Measurements from ENCODE around the gene RSPH1.
A peak's percentile ranks its signal among the peaks of the same experiment; 100 is the strongest.

Gene RSPH1

GRCh38 chr21:42484966-42485365 lies 11.1 kb downstream of the RSPH1 start:
- Histone ChIP-seq H4K20me1 (ENCODE audit: insufficient read depth, low read length, poor library complexity, severe bottlenecking) (no peaks in the 10 kb centered on the region), H3K9me2 (replicated peaks; ENCODE audit: low read depth, low read length) (no peaks in the 10 kb centered on the region), H2AFZ (ENCODE audit: low read length) (no peak overlapping the region), H3K4me2 (ENCODE audit: low read depth, low read length, poor library complexity, severe bottlenecking) (peak overlapping the region; percentile 67), H3F3A (ENCODE audit: low read depth) (no peaks in the 10 kb centered on the region; the same call in 1 of the 2 replicates), H3K4me3 (ENCODE audit: low read length, poor library complexity, severe bottlenecking) (peak overlapping the region; percentile 50), H3K4me1 (ENCODE audit: insufficient read depth, low read length, poor library complexity, severe bottlenecking) (peaks cover 58% of the 10 kb centered on the region), H3K79me2 (ENCODE audit: insufficient read depth, low read length) (0 out of 2 replicates have a peak, but pooled peaks cover 9% of the 10 kb centered on the region), H3K27me3 (ENCODE audit: insufficient read depth, low read length, poor library complexity, severe bottlenecking) (no peaks in the 10 kb centered on the region), H3K9ac (ENCODE audit: low read depth, low read length, poor library complexity, severe bottlenecking) (peak overlapping the region; percentile 67), H3K36me3 (ENCODE audit: insufficient read depth, low read length) (no peaks in the 10 kb centered on the region), H3K9me3 (ENCODE audit: insufficient read depth, low read depth, low read length) (no peaks in the 10 kb centered on the region)
- no peak for TF ChIP-seq CTCF (conservative IDR thresholded peaks at IDR 0.05; ENCODE audit: low read length)
- no peak for TF ChIP-seq EZH2phosphoT487 (IDR thresholded peaks at IDR 0.05; ENCODE audit: borderline replicate concordance)

GRCh38 chr21:42481169-42481568 lies 14.9 kb downstream of the RSPH1 start:
- Histone ChIP-seq H3F3A (ENCODE audit: low read depth) (no peaks in the 10 kb centered on the region), H3K36me3 (ENCODE audit: insufficient read depth, low read length) (no peaks in the 10 kb centered on the region), H3K27me3 (ENCODE audit: insufficient read depth, low read length, poor library complexity, severe bottlenecking) (no peaks in the 10 kb centered on the region), H3K4me3 (ENCODE audit: low read length, poor library complexity, severe bottlenecking) (no peak overlapping the region), H4K20me1 (ENCODE audit: insufficient read depth, low read length, poor library complexity, severe bottlenecking) (no peaks in the 10 kb centered on the region), H3K4me2 (ENCODE audit: low read depth, low read length, poor library complexity, severe bottlenecking) (no peak overlapping the region), H2AFZ (ENCODE audit: low read length) (no peak overlapping the region), H3K79me2 (ENCODE audit: insufficient read depth, low read length) (0 out of 2 replicates have a peak, but pooled peaks cover 9% of the 10 kb centered on the region), H3K4me1 (ENCODE audit: insufficient read depth, low read length, poor library complexity, severe bottlenecking) (peaks cover 26% of the 10 kb centered on the region), H3K9me2 (replicated peaks; ENCODE audit: low read depth, low read length) (no peaks in the 10 kb centered on the region), H3K9me3 (ENCODE audit: insufficient read depth, low read depth, low read length) (no peaks in the 10 kb centered on the region), H3K9ac (ENCODE audit: low read depth, low read length, poor library complexity, severe bottlenecking) (no peak overlapping the region)
- TF ChIP-seq EZH2phosphoT487 (IDR thresholded peaks at IDR 0.05; ENCODE audit: borderline replicate concordance) (no peak), CTCF (conservative IDR thresholded peaks at IDR 0.05; ENCODE audit: low read length) (no peak)

- H3K9ac ChIP-seq (ENCODE audit: low read depth, low read length, poor library complexity, severe bottlenecking) = no peak overlapping the region
- no peaks in the 10 kb centered on the region for H3F3A ChIP-seq (ENCODE audit: low read depth)
- H2AFZ ChIP-seq (ENCODE audit: low read length) = no peak overlapping the region
- H3K27me3 ChIP-seq (ENCODE audit: insufficient read depth, low read length, poor library complexity, severe bottlenecking) = no peaks in the 10 kb centered on the region
- H3K36me3 ChIP-seq (ENCODE audit: insufficient read depth, low read length) = no peaks in the 10 kb centered on the region
- no peaks in the 10 kb centered on the region for H3K9me2 ChIP-seq (replicated peaks; ENCODE audit: low read depth, low read length)
- no peak overlapping the region for H3K4me2 ChIP-seq (ENCODE audit: low read depth, low read length, poor library complexity, severe bottlenecking)
- H3K4me1 ChIP-seq (ENCODE audit: insufficient read depth, low read length, poor library complexity, severe bottlenecking) = peaks cover 23% of the 10 kb centered on the region
- H3K9me3 ChIP-seq (ENCODE audit: insufficient read depth, low read depth, low read length) = no peaks in the 10 kb centered on the region
- no peaks in the 10 kb centered on the region for H4K20me1 ChIP-seq (ENCODE audit: insufficient read depth, low read length, poor library complexity, severe bottlenecking)
- no peak overlapping the region for H3K4me3 ChIP-seq (ENCODE audit: low read length, poor library complexity, severe bottlenecking)
- no peak for TF ChIP-seq CTCF (conservative IDR thresholded peaks at IDR 0.05; ENCODE audit: low read length)
- no peak for TF ChIP-seq EZH2phosphoT487 (IDR thresholded peaks at IDR 0.05; ENCODE audit: borderline replicate concordance)
- H3K79me2 ChIP-seq (ENCODE audit: insufficient read depth, low read length) = 0 out of 2 replicates have a peak, but pooled peaks cover 8% of the 10 kb centered on the region
Observed at GRCh38 chr21:42480736-42481135, 15.3 kb downstream of the RSPH1 start.
